OCI-LY7 (cell line): ENCODE measurements around the gene OLFM2.

Experiments
- EZH2phosphoT487 ChIP-seq: fragments of 200-600 bp; sonication (generic); IDR thresholded peaks from 2 replicates; pipeline ENCODE4 v1.6.1; 2018; ENCODE audit warnings: low read depth, borderline replicate concordance, mild to moderate bottlenecking, mixed run types, antibody characterized with exemption, low read length, moderate library complexity, mixed read lengths
- TF ChIP-seq, protein P1 (sequence below): fragments of 200-600 bp; sonication (generic); conservative IDR thresholded peaks from 2 replicates; pipeline ENCODE4 v1.5.1; 2014; ENCODE audit warnings: mild to moderate bottlenecking, antibody characterized with exemption, low read length, moderate library complexity, mixed read lengths

DNA sequence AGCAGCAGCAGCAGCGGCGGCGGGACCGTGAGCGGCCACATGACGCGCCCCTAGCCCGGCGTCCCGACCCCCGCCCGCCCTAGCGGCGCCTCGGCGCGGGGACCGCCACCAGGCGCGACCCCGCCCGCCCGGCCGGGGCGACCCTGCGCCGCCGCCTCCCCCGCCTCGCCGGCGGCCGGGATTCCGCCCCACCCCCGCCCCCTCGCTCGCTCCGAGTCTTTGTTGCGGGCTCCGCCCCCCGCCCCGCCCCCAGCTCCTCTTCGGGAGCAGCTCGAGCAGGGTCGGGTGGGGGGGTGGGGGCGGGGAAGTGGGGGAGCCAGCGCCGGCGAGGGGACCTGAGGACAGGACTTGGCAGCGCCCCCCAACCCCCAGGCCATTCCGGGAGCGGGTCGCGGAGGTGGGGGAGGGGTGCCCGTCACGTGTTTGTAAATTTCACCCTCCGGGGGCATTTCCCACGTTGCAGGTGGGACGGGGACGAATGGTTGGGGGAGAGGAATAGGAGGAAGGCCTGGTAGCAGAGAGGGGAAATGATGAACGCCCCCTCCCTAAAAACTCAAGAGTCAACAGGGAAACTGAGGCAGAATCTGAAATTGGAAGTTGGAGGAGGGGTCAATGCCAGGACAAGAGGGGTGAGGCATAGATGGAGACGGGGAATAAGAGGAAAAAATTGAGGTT, at the start of gene OLFM2:
- TF ChIP-seq, protein P1, sequence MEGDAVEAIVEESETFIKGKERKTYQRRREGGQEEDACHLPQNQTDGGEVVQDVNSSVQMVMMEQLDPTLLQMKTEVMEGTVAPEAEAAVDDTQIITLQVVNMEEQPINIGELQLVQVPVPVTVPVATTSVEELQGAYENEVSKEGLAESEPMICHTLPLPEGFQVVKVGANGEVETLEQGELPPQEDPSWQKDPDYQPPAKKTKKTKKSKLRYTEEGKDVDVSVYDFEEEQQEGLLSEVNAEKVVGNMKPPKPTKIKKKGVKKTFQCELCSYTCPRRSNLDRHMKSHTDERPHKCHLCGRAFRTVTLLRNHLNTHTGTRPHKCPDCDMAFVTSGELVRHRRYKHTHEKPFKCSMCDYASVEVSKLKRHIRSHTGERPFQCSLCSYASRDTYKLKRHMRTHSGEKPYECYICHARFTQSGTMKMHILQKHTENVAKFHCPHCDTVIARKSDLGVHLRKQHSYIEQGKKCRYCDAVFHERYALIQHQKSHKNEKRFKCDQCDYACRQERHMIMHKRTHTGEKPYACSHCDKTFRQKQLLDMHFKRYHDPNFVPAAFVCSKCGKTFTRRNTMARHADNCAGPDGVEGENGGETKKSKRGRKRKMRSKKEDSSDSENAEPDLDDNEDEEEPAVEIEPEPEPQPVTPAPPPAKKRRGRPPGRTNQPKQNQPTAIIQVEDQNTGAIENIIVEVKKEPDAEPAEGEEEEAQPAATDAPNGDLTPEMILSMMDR = no peak
- no peak for TF ChIP-seq EZH2phosphoT487
